ENCODE results near the gene TSC22D1. TPM values are rescaled to one million over a fixed set of nuclear protein-coding genes. Genes with fewer than 3 reads are reported as not detected.

TSC22D1 gene
- total and polyA plus RNA-seq, 4 donors = 21.0 to 43.5 (median 37.0) TPM

DNA sequence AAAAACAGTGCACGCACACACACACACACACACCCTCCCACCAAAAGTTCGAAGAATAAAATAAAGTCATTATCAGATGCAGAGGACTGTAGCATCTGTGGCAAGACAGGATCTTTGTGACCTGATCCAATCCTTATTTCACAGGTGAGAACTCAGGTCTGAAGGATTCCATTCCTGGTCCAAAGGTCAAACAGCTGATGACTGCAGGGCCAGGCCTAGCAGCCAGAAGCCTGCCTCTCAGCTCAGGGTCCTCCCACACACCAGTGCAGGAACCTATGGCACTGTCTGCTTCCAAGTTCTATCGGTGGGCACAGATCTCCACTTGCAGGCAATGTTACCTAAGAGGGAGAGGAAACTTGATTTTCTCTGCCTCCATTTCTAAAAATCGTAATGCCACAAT, 145.0 kb downstream of the TSC22D1 start (continued):
- TF ChIP-seq HNF4A (conservative IDR thresholded peaks at IDR 0.05) (peak; percentile 83 to 93), JUND (IDR thresholded peaks at IDR 0.05) (no peak), EGR1 (IDR thresholded peaks at IDR 0.05; ENCODE audit: low read depth in 2 of 2) (no peak), RXRA (IDR thresholded peaks at IDR 0.05) (peak in 1 of 2 donors; percentile 17), NR2F2 (IDR thresholded peaks at IDR 0.05) (no peak)
- TF ChIP-seq, protein P1, sequence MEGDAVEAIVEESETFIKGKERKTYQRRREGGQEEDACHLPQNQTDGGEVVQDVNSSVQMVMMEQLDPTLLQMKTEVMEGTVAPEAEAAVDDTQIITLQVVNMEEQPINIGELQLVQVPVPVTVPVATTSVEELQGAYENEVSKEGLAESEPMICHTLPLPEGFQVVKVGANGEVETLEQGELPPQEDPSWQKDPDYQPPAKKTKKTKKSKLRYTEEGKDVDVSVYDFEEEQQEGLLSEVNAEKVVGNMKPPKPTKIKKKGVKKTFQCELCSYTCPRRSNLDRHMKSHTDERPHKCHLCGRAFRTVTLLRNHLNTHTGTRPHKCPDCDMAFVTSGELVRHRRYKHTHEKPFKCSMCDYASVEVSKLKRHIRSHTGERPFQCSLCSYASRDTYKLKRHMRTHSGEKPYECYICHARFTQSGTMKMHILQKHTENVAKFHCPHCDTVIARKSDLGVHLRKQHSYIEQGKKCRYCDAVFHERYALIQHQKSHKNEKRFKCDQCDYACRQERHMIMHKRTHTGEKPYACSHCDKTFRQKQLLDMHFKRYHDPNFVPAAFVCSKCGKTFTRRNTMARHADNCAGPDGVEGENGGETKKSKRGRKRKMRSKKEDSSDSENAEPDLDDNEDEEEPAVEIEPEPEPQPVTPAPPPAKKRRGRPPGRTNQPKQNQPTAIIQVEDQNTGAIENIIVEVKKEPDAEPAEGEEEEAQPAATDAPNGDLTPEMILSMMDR (IDR thresholded peaks at IDR 0.05; ENCODE audit: low read depth, low read length, missing input control) = no peak

DNA sequence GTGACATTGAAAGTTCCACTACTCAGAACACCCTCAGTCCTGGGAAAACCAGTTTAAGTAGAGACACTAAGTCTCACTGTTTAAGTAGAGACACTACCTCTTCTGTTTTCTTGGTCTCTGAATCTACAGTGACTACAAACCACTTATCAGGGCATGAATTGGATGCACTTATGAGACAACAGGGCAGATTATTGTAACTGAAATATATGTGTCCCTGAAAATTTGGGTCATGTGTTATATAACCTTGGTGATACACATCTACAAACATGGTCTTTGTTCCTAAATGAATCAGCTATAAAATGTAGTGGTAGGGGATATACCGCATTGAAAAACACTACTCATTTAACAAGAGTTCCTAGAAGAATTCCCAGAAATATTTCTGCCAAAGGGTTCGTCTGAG, 146.8 kb downstream of the TSC22D1 start:
- TF ChIP-seq EGR1 (IDR thresholded peaks at IDR 0.05; ENCODE audit: low read depth in 2 of 2) (no peak), FOXA2 (IDR thresholded peaks at IDR 0.05) (no peak), SP1 (IDR thresholded peaks at IDR 0.05) (no peak), YY1 (IDR thresholded peaks at IDR 0.05) (no peak), RAD21 (IDR thresholded peaks at IDR 0.05) (no peak), HNF4G (IDR thresholded peaks at IDR 0.05) (no peak), GABPA (IDR thresholded peaks at IDR 0.05 in 1 of 2, conservative IDR thresholded peaks at IDR 0.05 in 1 of 2) (no peak), FOXA1 (IDR thresholded peaks at IDR 0.05) (no peak), RXRA (IDR thresholded peaks at IDR 0.05) (no peak), JUND (IDR thresholded peaks at IDR 0.05) (no peak), HNF4A (conservative IDR thresholded peaks at IDR 0.05) (no peak), NR2F2 (IDR thresholded peaks at IDR 0.05) (no peak), TAF1 (conservative IDR thresholded peaks at IDR 0.05) (no peak)
- TF ChIP-seq, protein P2, sequence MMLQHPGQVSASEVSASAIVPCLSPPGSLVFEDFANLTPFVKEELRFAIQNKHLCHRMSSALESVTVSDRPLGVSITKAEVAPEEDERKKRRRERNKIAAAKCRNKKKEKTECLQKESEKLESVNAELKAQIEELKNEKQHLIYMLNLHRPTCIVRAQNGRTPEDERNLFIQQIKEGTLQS (IDR thresholded peaks at IDR 0.05) = no peak
- TF ChIP-seq, protein P3, sequence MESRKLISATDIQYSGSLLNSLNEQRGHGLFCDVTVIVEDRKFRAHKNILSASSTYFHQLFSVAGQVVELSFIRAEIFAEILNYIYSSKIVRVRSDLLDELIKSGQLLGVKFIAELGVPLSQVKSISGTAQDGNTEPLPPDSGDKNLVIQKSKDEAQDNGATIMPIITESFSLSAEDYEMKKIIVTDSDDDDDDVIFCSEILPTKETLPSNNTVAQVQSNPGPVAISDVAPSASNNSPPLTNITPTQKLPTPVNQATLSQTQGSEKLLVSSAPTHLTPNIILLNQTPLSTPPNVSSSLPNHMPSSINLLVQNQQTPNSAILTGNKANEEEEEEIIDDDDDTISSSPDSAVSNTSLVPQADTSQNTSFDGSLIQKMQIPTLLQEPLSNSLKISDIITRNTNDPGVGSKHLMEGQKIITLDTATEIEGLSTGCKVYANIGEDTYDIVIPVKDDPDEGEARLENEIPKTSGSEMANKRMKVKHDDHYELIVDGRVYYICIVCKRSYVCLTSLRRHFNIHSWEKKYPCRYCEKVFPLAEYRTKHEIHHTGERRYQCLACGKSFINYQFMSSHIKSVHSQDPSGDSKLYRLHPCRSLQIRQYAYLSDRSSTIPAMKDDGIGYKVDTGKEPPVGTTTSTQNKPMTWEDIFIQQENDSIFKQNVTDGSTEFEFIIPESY (IDR thresholded peaks at IDR 0.05) = no peak
- TF ChIP-seq, protein P4, sequence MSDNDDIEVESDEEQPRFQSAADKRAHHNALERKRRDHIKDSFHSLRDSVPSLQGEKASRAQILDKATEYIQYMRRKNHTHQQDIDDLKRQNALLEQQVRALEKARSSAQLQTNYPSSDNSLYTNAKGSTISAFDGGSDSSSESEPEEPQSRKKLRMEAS (IDR thresholded peaks at IDR 0.05) = no peak
- TF ChIP-seq, protein P5, sequence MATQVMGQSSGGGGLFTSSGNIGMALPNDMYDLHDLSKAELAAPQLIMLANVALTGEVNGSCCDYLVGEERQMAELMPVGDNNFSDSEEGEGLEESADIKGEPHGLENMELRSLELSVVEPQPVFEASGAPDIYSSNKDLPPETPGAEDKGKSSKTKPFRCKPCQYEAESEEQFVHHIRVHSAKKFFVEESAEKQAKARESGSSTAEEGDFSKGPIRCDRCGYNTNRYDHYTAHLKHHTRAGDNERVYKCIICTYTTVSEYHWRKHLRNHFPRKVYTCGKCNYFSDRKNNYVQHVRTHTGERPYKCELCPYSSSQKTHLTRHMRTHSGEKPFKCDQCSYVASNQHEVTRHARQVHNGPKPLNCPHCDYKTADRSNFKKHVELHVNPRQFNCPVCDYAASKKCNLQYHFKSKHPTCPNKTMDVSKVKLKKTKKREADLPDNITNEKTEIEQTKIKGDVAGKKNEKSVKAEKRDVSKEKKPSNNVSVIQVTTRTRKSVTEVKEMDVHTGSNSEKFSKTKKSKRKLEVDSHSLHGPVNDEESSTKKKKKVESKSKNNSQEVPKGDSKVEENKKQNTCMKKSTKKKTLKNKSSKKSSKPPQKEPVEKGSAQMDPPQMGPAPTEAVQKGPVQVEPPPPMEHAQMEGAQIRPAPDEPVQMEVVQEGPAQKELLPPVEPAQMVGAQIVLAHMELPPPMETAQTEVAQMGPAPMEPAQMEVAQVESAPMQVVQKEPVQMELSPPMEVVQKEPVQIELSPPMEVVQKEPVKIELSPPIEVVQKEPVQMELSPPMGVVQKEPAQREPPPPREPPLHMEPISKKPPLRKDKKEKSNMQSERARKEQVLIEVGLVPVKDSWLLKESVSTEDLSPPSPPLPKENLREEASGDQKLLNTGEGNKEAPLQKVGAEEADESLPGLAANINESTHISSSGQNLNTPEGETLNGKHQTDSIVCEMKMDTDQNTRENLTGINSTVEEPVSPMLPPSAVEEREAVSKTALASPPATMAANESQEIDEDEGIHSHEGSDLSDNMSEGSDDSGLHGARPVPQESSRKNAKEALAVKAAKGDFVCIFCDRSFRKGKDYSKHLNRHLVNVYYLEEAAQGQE (IDR thresholded peaks at IDR 0.05) = no peak
- TF ChIP-seq, protein P1 (IDR thresholded peaks at IDR 0.05; ENCODE audit: low read depth, low read length, missing input control) = no peak
- Histone ChIP-seq H3K9ac (ENCODE audit: low read depth in 1 of 2, low read length in 2 of 2) (no peak overlapping the region), H3K36me3 (ENCODE audit: control insufficient read depth in 4 of 4, insufficient read depth in 3 of 4, low read depth in 1 of 4, low read length in 3 of 4) (peaks cover 5 to 10% (median 7%) of the 10 kb centered on the region in 4 donors), H3K4me3 (ENCODE audit: low read depth in 1 of 3, low read length in 3 of 3) (no peak overlapping the region), H3K4me1 (ENCODE audit: control insufficient read depth in 4 of 4, insufficient read depth in 4 of 4, low read length in 3 of 4) (peaks cover 0 to 9% (median 5%) of the 10 kb centered on the region in 4 donors), H3K9me3 (ENCODE audit: control insufficient read depth in 4 of 4, low read length in 3 of 4) (no peaks in the 10 kb centered on the region), H3K27ac (ENCODE audit: low read depth in 1 of 2, low read length in 2 of 2) (no peak overlapping the region), H3K27me3 (ENCODE audit: control insufficient read depth in 4 of 4, insufficient read depth in 4 of 4, low read length in 3 of 4) (no peaks in the 10 kb centered on the region)
- 88% methylated on average over 2 of the region's 2 CpGs for WGBS
- DNase-seq (ENCODE audit: low spot score) = no peak
